ENCODE data around the gene TMEM256.

GRCh38 chr17:7367083-7367482 is 36.8 kb downstream of the TMEM256 start:
- TF ChIP-seq POLR2AphosphoS5 (IDR thresholded peaks at IDR 0.05; ENCODE audit: low read depth, low read length) (no peak), POLR2A (IDR thresholded peaks at IDR 0.05; ENCODE audit: low read depth, low read length) (no peak)

Data from GM12892 (cell line).